ENCODE results near the gene FAIM2.
"Not testable (repeated sequence)": the region's sequence is repeated elsewhere in the genome, so short reads cannot be mapped to it uniquely, and the experiment has no call there.

Gene FAIM2

DNA sequence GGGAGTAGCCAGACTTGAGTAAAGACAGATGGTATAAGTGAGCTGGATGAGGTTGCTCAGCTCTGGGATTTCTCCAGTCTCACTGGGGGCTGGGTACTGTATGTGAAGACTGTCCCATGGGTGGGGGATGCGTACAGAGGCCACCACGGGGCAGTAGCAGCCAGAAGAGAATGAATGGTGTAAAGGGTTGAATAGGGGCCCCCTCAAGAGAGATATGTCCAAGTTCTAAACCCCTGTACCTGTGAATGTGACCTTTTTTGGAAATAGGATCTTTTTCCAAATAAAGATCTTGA is 39.0 kb downstream of the FAIM2 start:
- no peak overlapping the region for H3K4me3 ChIP-seq (ENCODE audit: low read depth, low read length)
- DNase-seq (ENCODE audit: low read depth): no peak
- TF ChIP-seq, protein P1, sequence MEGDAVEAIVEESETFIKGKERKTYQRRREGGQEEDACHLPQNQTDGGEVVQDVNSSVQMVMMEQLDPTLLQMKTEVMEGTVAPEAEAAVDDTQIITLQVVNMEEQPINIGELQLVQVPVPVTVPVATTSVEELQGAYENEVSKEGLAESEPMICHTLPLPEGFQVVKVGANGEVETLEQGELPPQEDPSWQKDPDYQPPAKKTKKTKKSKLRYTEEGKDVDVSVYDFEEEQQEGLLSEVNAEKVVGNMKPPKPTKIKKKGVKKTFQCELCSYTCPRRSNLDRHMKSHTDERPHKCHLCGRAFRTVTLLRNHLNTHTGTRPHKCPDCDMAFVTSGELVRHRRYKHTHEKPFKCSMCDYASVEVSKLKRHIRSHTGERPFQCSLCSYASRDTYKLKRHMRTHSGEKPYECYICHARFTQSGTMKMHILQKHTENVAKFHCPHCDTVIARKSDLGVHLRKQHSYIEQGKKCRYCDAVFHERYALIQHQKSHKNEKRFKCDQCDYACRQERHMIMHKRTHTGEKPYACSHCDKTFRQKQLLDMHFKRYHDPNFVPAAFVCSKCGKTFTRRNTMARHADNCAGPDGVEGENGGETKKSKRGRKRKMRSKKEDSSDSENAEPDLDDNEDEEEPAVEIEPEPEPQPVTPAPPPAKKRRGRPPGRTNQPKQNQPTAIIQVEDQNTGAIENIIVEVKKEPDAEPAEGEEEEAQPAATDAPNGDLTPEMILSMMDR (IDR thresholded peaks at IDR 0.05; ENCODE audit: low read depth, low read length, missing control alignments): no peak

DNA sequence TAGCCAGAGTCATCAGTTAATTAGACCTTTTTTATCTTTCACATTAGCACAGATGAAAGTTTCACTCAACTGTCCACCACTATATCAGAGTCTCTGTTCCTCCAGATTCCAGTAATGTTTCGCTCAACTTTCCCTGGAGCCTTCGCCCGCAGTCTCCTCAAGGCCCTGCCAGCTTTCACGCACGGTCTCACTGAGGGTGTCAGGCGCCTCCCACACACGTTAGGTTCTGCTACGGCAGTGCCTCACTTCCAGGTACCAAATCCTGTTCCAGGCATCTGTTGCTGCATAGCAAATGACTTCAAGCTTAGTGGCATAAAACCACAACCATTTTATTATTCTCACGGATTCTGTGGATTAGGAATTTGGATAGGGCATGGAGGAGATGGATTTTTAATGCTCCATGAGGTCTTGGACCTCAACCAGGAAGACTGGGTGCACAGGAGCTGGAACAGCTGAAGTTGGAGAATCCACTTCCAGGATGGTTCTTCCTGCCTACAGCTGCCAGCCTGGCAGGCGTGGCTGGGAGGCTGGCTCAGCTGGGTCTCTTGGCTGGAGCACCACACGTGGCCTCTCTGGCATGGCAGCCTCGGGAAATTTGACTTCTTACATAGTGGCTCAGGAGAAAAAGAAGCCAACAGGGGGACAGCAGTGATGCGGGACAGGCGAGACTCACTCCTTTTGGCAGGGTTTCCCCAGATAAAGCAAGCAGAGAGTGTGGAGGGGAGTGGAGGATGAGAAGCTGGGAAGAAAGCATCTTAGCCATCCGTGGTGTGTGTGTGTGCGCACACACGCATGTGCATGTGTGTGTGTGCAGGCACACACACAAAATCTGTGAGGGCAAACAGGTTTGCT is 39.5 kb downstream of the FAIM2 start:
- H3K4me3 ChIP-seq (ENCODE audit: low read depth, low read length): no peak overlapping the region
- TF ChIP-seq, protein P1 (IDR thresholded peaks at IDR 0.05; ENCODE audit: low read depth, low read length, missing control alignments): no peak
- no peak for DNase-seq (ENCODE audit: low read depth)

DNA sequence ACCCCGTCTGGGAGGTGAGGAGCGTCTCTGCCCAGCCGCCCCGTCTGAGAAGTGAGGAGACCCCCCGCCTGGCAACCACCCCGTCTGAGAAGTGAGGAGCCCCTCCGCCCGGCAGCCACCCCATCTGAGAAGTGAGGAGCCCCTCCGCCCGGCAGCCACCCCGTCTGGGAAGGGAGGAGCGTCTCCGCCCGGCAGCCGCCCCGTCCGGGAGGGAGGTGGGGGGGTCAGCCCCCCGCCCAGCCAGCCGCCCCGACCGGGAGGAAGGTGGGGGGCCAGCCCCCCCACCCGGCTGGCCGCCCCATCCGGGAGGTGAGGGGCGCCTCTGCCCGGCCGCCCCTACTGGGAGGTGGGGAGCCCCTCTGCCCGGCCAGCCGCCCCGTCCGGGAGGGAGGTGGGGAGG is 42.8 kb downstream of the FAIM2 start:
- not testable (repeated sequence) for DNase-seq (ENCODE audit: low read depth); H3K4me3 ChIP-seq (ENCODE audit: low read depth, low read length)

DNA sequence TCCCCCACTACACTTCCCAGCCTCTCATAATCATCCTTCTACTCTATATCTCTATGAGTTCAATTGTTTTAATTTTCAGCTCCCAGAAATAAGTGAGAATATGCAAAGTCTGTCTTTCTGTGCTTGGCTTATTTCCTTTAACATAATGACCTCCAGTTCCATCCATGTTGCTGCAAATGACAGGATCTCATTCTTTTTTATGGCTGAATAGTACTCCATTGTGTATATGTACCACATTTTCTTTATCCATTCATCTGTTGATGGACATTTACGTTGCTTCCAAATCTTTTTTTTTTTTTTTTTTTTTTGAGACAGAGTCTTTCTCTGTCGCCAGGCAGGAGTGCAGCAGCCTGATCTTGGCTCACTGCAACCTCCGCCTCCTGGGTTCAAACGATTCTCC is 47.8 kb downstream of the FAIM2 start:
- H3K4me3 ChIP-seq (ENCODE audit: low read depth, low read length); DNase-seq (ENCODE audit: low read depth): not testable (repeated sequence)

DNA sequence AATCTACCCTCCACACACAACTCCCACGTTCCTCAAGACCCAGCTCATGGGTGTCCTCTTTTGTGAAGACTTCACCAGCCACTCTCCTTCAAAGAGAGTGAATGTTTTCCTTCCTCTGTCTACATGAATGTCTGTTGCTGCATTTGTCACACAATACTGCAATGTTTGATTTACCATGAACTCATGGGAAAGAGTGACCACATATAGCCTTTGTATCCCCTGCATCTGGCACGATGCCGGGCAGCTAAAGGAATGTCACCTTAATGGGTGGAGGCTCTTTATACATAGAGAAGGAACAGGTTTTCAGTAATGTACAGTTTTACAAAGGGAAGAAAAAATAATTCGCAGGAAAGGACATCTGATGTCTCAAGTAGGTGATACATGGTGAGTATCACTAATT is 48.7 kb downstream of the FAIM2 start:
- no peak overlapping the region for H3K4me3 ChIP-seq (ENCODE audit: low read depth, low read length)
- DNase-seq (ENCODE audit: low read depth): no peak
- TF ChIP-seq, protein P1 (IDR thresholded peaks at IDR 0.05; ENCODE audit: low read depth, low read length, missing control alignments): no peak

DNA sequence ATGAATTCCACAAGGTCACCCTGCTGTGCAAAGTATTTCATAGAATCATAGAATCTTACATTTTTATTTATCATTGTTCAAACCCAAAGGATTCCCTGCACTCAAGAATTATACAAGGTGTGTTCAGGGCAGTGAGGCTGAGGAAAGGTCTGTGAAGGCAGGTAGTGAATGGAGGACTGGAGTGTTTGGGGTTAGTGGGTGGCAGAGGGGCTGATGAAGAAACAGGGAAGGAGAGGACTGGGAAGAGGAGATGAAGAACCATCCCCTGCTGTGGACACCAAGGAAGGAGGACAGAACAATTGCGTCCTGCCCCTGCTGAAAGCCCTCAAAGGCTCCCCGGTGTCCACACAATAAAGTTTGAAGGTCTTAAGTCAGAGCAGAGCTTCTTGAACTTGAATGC is 50.0 kb downstream of the FAIM2 start:
- H3K4me3 ChIP-seq (ENCODE audit: low read depth, low read length): no peak overlapping the region
- DNase-seq (ENCODE audit: low read depth): no peak
- TF ChIP-seq, protein P1 (IDR thresholded peaks at IDR 0.05; ENCODE audit: low read depth, low read length, missing control alignments): no peak

DNA sequence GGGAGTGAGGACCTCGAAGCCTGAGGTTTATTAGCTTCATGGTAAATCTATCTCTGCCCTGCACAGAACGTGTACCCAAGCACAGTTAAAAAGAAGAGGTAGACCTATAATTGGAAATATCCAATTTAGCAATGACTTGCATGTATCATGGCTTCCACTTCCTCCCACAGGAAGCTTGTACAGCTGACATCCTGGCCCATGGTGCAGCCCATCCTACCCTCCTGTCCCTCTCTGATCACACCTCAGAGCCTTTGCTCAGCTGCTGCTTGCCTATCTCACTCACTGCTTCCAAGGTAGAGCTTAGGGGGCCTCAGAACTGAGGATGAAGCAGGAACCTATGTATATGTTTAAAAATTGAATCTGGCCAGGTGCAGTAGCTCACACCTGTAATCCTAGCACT is 56.5 kb downstream of the FAIM2 start:
- TF ChIP-seq, protein P1 (IDR thresholded peaks at IDR 0.05; ENCODE audit: low read depth, low read length, missing control alignments): no peak
- H3K4me3 ChIP-seq (ENCODE audit: low read depth, low read length): no peak overlapping the region
- no peak for DNase-seq (ENCODE audit: low read depth)

DNA sequence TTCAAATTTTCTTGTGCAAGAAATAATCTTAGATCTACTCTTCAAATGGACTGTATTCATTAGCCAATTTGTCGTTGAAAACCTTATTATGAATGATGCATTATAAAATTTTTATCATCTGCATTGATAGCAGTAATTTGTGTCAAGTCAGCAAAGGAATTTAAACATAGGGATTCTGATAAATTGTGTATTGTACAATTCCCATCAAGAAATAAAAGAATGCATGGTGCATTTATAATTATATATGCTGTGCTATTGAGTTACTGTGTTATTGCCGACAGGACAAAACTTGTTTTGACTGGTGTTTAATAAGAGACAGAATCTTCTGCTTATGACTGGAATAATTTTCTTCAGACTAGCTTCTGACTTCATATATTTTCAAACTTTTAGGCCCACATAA is 57.7 kb downstream of the FAIM2 start:
- DNase-seq (ENCODE audit: low read depth): no peak
- TF ChIP-seq, protein P1 (IDR thresholded peaks at IDR 0.05; ENCODE audit: low read depth, low read length, missing control alignments): no peak
- no peak overlapping the region for H3K4me3 ChIP-seq (ENCODE audit: low read depth, low read length)

Data from GM12864 (cell line).